Lower lobe of right lung (tissue), 2 donors: Measurements from ENCODE around the gene AKAP7. TPM values are rescaled to one million over a fixed set of nuclear protein-coding genes. Genes with fewer than 3 reads are reported as not detected.

Experiments used
- ATAC-seq, 2 donors: fragments of 200-7000 bp; cut with Tn5 transposase; one replicate each; pipeline ENCODE4 v1.9.1; 2020 to 2022; ENCODE audit warnings: mild to moderate bottlenecking in 2 of 2, moderate library complexity in 2 of 2
- DNase-seq: peaks from one replicate; pipeline ENCODE4 v3.0.0-alpha.2; 2020
- H3K27ac ChIP-seq: fragments of 200-600 bp; one replicate; pipeline ENCODE4 v1.8.0; 2022
- H3K27me3 ChIP-seq: fragments of 200-600 bp; one replicate; pipeline ENCODE4 v1.8.0; 2022; ENCODE audit warnings: low read depth
- H3K36me3 ChIP-seq: fragments of 200-600 bp; one replicate; pipeline ENCODE4 v1.8.0; 2022; ENCODE audit warnings: mild to moderate bottlenecking
- H3K4me1 ChIP-seq: fragments of 200-600 bp; one replicate; pipeline ENCODE4 v1.8.0; 2022
- H3K4me3 ChIP-seq: fragments of 200-600 bp; one replicate; pipeline ENCODE4 v1.8.0; 2022; ENCODE audit warnings: mild to moderate bottlenecking
- H3K9me3 ChIP-seq: fragments of 200-600 bp; one replicate; pipeline ENCODE4 v1.8.0; 2022
- CTCF ChIP-seq: fragments of 200-600 bp; IDR thresholded peaks from one replicate; pipeline ENCODE4 v1.8.0; 2022; ENCODE audit warnings: antibody characterized with exemption, mild to moderate bottlenecking
- intact Hi-C: fragments of 100-400 bp; cut with DNase I; formaldehyde crosslinking; loops from one replicate; pipeline ENCODE4 v1.11.0; 2022
- total RNA-seq: library from RNA; stranded (reverse); fragmentation: NEBNext Ultra II Directional; extraction: Animal tissue kit (Norgen Biotek cat#: 25700); gene quantifications from one replicate; pipeline ENCODE4 v1.2.1, GENCODE V29; 2021
- donor health status: DM: no; HTN: yes; CAD: no; lungs with severe emphysema.

AKAP7 gene
- total RNA-seq, 1 donor from 2014 or later = 11.0 TPM

GRCh38 chr6:131134220-131134979, 867 bp upstream of the AKAP7 start:
- no peak for ATAC-seq
- Histone ChIP-seq H3K4me1 (peaks cover 20% of the 10 kb centered on the region), H3K27ac (peak overlapping the region; percentile 92), H3K36me3 (no peaks in the 10 kb centered on the region), H3K4me3 (peak overlapping the region; percentile 81), H3K9me3 (no peaks in the 10 kb centered on the region), H3K27me3 (no peaks in the 10 kb centered on the region)
- intact Hi-C loops = no loop called here
- DNase-seq = no peak
- TF ChIP-seq CTCF = no peak

GRCh38 chr6:131134980-131135243, 355 bp upstream of the AKAP7 start:
- no peak for DNase-seq
- ATAC-seq = no peak
- H3K27ac ChIP-seq = peak overlapping the region; percentile 92
- peaks cover 20% of the 10 kb centered on the region for H3K4me1 ChIP-seq
- H3K4me3 ChIP-seq = peak overlapping the region; percentile 81
- intact Hi-C loops = no loop called here
- H3K27me3 ChIP-seq = no peaks in the 10 kb centered on the region
- H3K9me3 ChIP-seq = no peaks in the 10 kb centered on the region
- H3K36me3 ChIP-seq = no peaks in the 10 kb centered on the region
- TF ChIP-seq CTCF = no peak

GRCh38 chr6:131136021-131136786, 937 bp downstream of the AKAP7 start:
- DNase-seq (no peak), ATAC-seq (peak; percentile 20 to 45)
- intact Hi-C loops = no loop called here
- H3K27ac ChIP-seq = peak overlapping the region; percentile 92
- peaks cover 20% of the 10 kb centered on the region for H3K4me1 ChIP-seq
- H3K4me3 ChIP-seq = peak overlapping the region; percentile 81
- no peaks in the 10 kb centered on the region for H3K9me3 ChIP-seq
- no peak for TF ChIP-seq CTCF
- H3K27me3 ChIP-seq = no peaks in the 10 kb centered on the region
- no peaks in the 10 kb centered on the region for H3K36me3 ChIP-seq

- Histone ChIP-seq H3K4me1 (peaks cover 17% of the 10 kb centered on the region), H3K36me3 (no peaks in the 10 kb centered on the region), H3K4me3 (no peak overlapping the region), H3K27ac (no peak overlapping the region), H3K27me3 (no peaks in the 10 kb centered on the region), H3K9me3 (no peaks in the 10 kb centered on the region)
- ATAC-seq (no peak), DNase-seq (no peak)
- TF ChIP-seq CTCF = no peak
- intact Hi-C loops = no loop called here
Measured at GRCh38 chr6:131139599-131139998, 4.3 kb downstream of the AKAP7 start.

- Histone ChIP-seq H3K36me3 (peaks cover 17% of the 10 kb centered on the region), H3K4me3 (no peak overlapping the region), H3K9me3 (no peaks in the 10 kb centered on the region), H3K27ac (no peak overlapping the region), H3K4me1 (peaks cover 4% of the 10 kb centered on the region), H3K27me3 (no peaks in the 10 kb centered on the region)
- intact Hi-C loops = no loop called here
- DNase-seq = no peak
- no peak for TF ChIP-seq CTCF
- ATAC-seq = no peak
Measured at GRCh38 chr6:131143319-131143718, 8.1 kb downstream of the AKAP7 start.
